ENCODE data around the gene FAM118B.
A peak's percentile ranks its signal among the peaks of the same experiment; 100 is the strongest.

The FAM118B gene

DNA sequence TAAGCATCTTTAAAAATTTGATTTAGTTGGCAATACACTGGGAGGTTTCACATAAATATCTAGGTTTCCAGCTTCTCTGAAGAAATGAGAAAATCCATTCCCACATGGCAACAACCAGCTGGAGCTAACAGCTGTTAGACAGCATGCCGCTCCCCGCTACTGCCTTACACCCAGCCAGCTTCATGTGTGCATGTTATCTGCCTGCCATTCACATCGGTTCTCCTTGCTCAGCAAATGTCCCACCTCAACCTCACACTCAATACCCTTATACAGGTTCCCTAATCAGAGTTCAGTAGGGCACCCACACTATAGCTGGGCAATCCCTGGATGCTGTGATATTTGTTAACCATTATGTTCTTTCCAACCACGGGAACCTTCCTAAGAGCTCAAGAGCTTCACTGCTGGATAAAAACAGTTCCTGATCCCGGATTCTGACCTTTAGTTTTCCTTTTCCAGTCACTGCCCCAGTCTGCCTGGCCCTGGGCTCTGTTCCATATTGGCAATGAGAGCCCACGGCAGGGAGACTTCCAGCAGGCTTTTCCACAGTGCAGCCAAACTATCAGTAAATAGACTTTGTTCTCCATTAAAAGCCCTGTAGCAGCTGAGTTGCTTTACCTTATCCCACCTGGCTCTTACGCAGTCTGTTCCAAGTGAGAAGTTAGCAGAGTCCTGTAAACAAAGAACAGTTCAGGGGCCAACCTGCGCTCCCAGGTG lies 8.8 kb upstream of the FAM118B start:
- no peaks in the 10 kb centered on the region for H3K79me2 ChIP-seq
- no peaks in the 10 kb centered on the region for H3K36me3 ChIP-seq (ENCODE audit: control insufficient read depth, insufficient read depth, low read length)
- no peaks in the 10 kb centered on the region for H3K9me3 ChIP-seq (ENCODE audit: control insufficient read depth, low read length)
- H3K27ac ChIP-seq: no peak overlapping the region
- no peak overlapping the region for H2AFZ ChIP-seq
- H3K27me3 ChIP-seq (ENCODE audit: control insufficient read depth, insufficient read depth, low read length): no peaks in the 10 kb centered on the region
- H3K4me1 ChIP-seq: peaks cover 3% of the 10 kb centered on the region
- no peak overlapping the region for H3K4me2 ChIP-seq (ENCODE audit: low read length)
- no peak overlapping the region for H3K9ac ChIP-seq
- TF ChIP-seq CTCF (IDR thresholded peaks at IDR 0.05): no peak
- no peak overlapping the region for H3K4me3 ChIP-seq (ENCODE audit: low read depth, low read length)

DNA sequence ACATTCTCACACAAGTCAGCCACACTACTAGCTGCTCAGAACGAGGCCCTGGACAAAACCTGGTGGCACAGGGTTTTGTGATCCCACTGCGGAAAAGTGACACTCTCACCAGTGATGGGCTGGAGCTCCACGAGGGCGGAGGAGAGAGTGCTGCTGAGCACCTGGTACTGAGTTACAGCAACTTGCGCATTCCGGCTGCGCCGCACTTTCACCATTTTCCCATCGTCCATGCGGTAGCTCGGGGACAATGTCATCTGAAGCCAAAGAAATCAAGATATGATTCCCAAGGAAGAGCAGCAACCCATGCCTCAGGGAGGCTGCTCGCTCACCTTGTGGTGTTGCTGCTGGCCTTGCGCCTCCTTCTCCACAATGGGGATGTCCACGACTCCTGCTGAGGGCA lies 6.2 kb upstream of the FAM118B start:
- H2AFZ ChIP-seq: no peak overlapping the region
- no peaks in the 10 kb centered on the region for H3K79me2 ChIP-seq
- H3K9ac ChIP-seq: no peak overlapping the region
- no peak for TF ChIP-seq CTCF (IDR thresholded peaks at IDR 0.05)
- H3K4me2 ChIP-seq (ENCODE audit: low read length): no peak overlapping the region
- no peaks in the 10 kb centered on the region for H3K36me3 ChIP-seq (ENCODE audit: control insufficient read depth, insufficient read depth, low read length)
- no peaks in the 10 kb centered on the region for H3K27me3 ChIP-seq (ENCODE audit: control insufficient read depth, insufficient read depth, low read length)
- no peaks in the 10 kb centered on the region for H3K9me3 ChIP-seq (ENCODE audit: control insufficient read depth, low read length)
- no peak overlapping the region for H3K4me3 ChIP-seq (ENCODE audit: low read depth, low read length)
- no peak overlapping the region for H3K27ac ChIP-seq
- no peaks in the 10 kb centered on the region for H3K4me1 ChIP-seq

DNA sequence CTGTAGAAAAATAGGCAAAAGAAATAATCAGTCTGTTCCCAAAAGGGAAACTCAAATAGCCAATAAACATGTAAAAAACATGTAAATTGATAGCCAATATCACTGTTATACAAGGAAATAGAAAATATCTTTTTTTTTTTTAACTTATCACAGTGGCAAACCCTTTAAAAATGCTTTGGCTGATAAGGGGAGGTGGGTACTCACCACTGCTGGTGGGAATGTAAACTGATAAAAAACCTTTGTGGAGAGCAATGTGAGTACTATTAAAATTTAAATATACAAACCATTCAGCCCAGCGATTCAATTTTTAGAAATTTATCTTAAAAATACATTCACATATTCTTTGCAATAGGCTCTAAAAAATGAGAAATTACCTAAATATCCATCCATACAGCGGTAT lies 3.7 kb upstream of the FAM118B start:
- no peak overlapping the region for H2AFZ ChIP-seq
- no peaks in the 10 kb centered on the region for H3K27me3 ChIP-seq (ENCODE audit: control insufficient read depth, insufficient read depth, low read length)
- no peak for TF ChIP-seq CTCF (IDR thresholded peaks at IDR 0.05)
- H3K4me1 ChIP-seq: peaks cover 3% of the 10 kb centered on the region
- H3K4me3 ChIP-seq (ENCODE audit: low read depth, low read length): no peak overlapping the region
- no peak overlapping the region for H3K27ac ChIP-seq
- no peaks in the 10 kb centered on the region for H3K9me3 ChIP-seq (ENCODE audit: control insufficient read depth, low read length)
- H3K79me2 ChIP-seq: peaks cover under 1% of the 10 kb centered on the region
- H3K36me3 ChIP-seq (ENCODE audit: control insufficient read depth, insufficient read depth, low read length): no peaks in the 10 kb centered on the region
- H3K4me2 ChIP-seq (ENCODE audit: low read length): no peak overlapping the region
- no peak overlapping the region for H3K9ac ChIP-seq

GRCh38 chr11:126210871-126211235 lies 729 bp upstream of the FAM118B start:
- Histone ChIP-seq H3K27ac (peak overlapping the region; percentile 75), H3K4me2 (ENCODE audit: low read length) (peak overlapping the region; percentile 66), H3K36me3 (ENCODE audit: control insufficient read depth, insufficient read depth, low read length) (no peaks in the 10 kb centered on the region), H3K9me3 (ENCODE audit: control insufficient read depth, low read length) (no peaks in the 10 kb centered on the region), H3K4me1 (peaks cover 3% of the 10 kb centered on the region), H3K4me3 (ENCODE audit: low read depth, low read length) (peak overlapping the region; percentile 84), H2AFZ (peak overlapping the region; percentile 94), H3K9ac (peak overlapping the region; percentile 53), H3K27me3 (ENCODE audit: control insufficient read depth, insufficient read depth, low read length) (no peaks in the 10 kb centered on the region), H3K79me2 (peaks cover 7% of the 10 kb centered on the region)
- no peak for TF ChIP-seq CTCF (IDR thresholded peaks at IDR 0.05)

GRCh38 chr11:126212089-126212660 lies 593 bp downstream of the FAM118B start:
- no peak overlapping the region for H3K9ac ChIP-seq
- H3K4me1 ChIP-seq: peaks cover 3% of the 10 kb centered on the region

More at GRCh38 chr11:126212089-126212660, 593 bp downstream of the FAM118B start:
- H2AFZ ChIP-seq: peak overlapping the region; percentile 94
- H3K9me3 ChIP-seq (ENCODE audit: control insufficient read depth, low read length): no peaks in the 10 kb centered on the region
- peaks cover 7% of the 10 kb centered on the region for H3K79me2 ChIP-seq
- no peak for TF ChIP-seq CTCF (IDR thresholded peaks at IDR 0.05)
- H3K4me3 ChIP-seq (ENCODE audit: low read depth, low read length): peak overlapping the region; percentile 84
- no peaks in the 10 kb centered on the region for H3K36me3 ChIP-seq (ENCODE audit: control insufficient read depth, insufficient read depth, low read length)
- peak overlapping the region; percentile 78 for H3K4me2 ChIP-seq (ENCODE audit: low read length)
- no peaks in the 10 kb centered on the region for H3K27me3 ChIP-seq (ENCODE audit: control insufficient read depth, insufficient read depth, low read length)
- no peak overlapping the region for H3K27ac ChIP-seq

Data from parathyroid adenoma (tissue), 2 donors.